Smooth muscle cell (in vitro differentiated cells): ENCODE measurements around the gene ACYP2. TPM values are rescaled to one million over a fixed set of nuclear protein-coding genes. Genes with fewer than 3 reads are reported as not detected.

Experiments
- DNase-seq: peaks from one replicate; lab custom pipeline; 2025; ENCODE audit not compliant: unreplicated experiment; lab: John Stamatoyannopoulos, UW
- H2AFZ ChIP-seq: fragments of 200-600 bp; sonication (generic); 2 replicates; pipeline ENCODE4 v1.6.0; 2016; ENCODE audit warnings: antibody characterized with exemption, low read depth, mild to moderate bottlenecking
- H3F3A ChIP-seq: fragments of 200-600 bp; sonication (generic); 2 replicates; pipeline ENCODE4 v1.6.0; 2017; ENCODE audit warnings: antibody characterized with exemption, low read depth
- H3K27ac ChIP-seq: fragments of 200-600 bp; sonication (generic); 2 replicates; pipeline ENCODE4 v1.5.1; 2016; ENCODE audit warnings: low read depth, mild to moderate bottlenecking
- H3K27me3 ChIP-seq: fragments of 200-600 bp; sonication (generic); 2 replicates; pipeline ENCODE4 v1.6.1; 2016; ENCODE audit warnings: low read depth, mild to moderate bottlenecking
- H3K36me3 ChIP-seq: fragments of 200-600 bp; sonication (generic); 2 replicates; pipeline ENCODE4 v1.5.1; 2016; ENCODE audit warnings: low read depth
- H3K4me1 ChIP-seq: fragments of 200-600 bp; sonication (generic); 2 replicates; pipeline ENCODE4 v1.5.1; 2016; ENCODE audit warnings: low read depth
- H3K4me2 ChIP-seq: fragments of 200-600 bp; sonication (generic); 2 replicates; pipeline ENCODE4 v1.6.0; 2016; ENCODE audit warnings: mild to moderate bottlenecking
- H3K4me3 ChIP-seq: fragments of 200-600 bp; sonication (generic); 2 replicates; pipeline ENCODE4 v1.5.1; 2016; ENCODE audit warnings: mild to moderate bottlenecking
- H3K79me2 ChIP-seq: fragments of 200-600 bp; sonication (generic); 2 replicates; pipeline ENCODE4 v1.6.0; 2016; ENCODE audit warnings: low read depth, mild to moderate bottlenecking
- H3K9ac ChIP-seq: fragments of 200-600 bp; sonication (generic); 2 replicates; pipeline ENCODE4 v1.6.0; 2016; ENCODE audit warnings: low read depth
- H3K9me3 ChIP-seq: fragments of 200-600 bp; sonication (generic); replicated peaks from 2 replicates; pipeline ENCODE4 v1.5.1; 2016; ENCODE audit warnings: low read depth
- H4K20me1 ChIP-seq: fragments of 200-600 bp; sonication (generic); 2 replicates; pipeline ENCODE4 v1.6.0; 2016; ENCODE audit warnings: low read depth
- CTCF ChIP-seq: fragments of 200-600 bp; sonication (generic); IDR thresholded peaks from 2 replicates; pipeline ENCODE4 v1.5.1; 2017; ENCODE audit warnings: borderline replicate concordance, mild to moderate bottlenecking, antibody characterized with exemption; ENCODE audit not compliant: insufficient read depth, poor library complexity, severe bottlenecking
- WGBS: methylation state at CpG from one replicate; pipeline ENCODE4 v1.1.7; 2016; ENCODE audit warnings: low lambda C conversion rate; 5-methylcytosine and 5-hydroxymethylcytosine counted together
- polyA plus RNA-seq: library from polyadenylated mRNA; unstranded; fragments of >200 nt; fragmentation: Nextera tagmentation; extraction: Ambion mirVana; gene quantifications from 2 replicates; pipeline ENCODE4 v1.2.1, GENCODE V29; 2016
- total RNA-seq: library from RNA; depleted of rRNA; stranded (reverse); fragments of >200 nt; gene quantifications from 2 replicates; pipeline ENCODE4 v1.2.3, GENCODE V29; 2014

ACYP2 gene
- total and polyA plus RNA-seq, 2 experiments from 2014 or later = 12.1 to 18.6 TPM

- Histone ChIP-seq H3K27ac (no peak overlapping the region), H3K4me1 (no peaks in the 10 kb centered on the region), H3K36me3 (no peaks in the 10 kb centered on the region), H3K9ac (no peak overlapping the region), H3K9me3 (no peaks in the 10 kb centered on the region), H2AFZ (no peak overlapping the region), H3K27me3 (no peaks in the 10 kb centered on the region), H3K79me2 (no peaks in the 10 kb centered on the region), H3K4me2 (no peak overlapping the region), H3K4me3 (no peak overlapping the region), H3F3A (no peaks in the 10 kb centered on the region), H4K20me1 (no peaks in the 10 kb centered on the region)
- 95% methylated on average over 1 of the region's 1 CpG for WGBS
- DNase-seq = no peak
- no peak for TF ChIP-seq CTCF
Observed at GRCh38 chr2:54164106-54164505, 48.7 kb downstream of the ACYP2 start.

- no peaks in the 10 kb centered on the region for H3K9me3 ChIP-seq
- 93% methylated on average over 3 of the region's 3 CpGs for WGBS
Observed at GRCh38 chr2:54166121-54166773, 50.8 kb downstream of the ACYP2 start.

GRCh38 chr2:54176577-54176976 is 61.2 kb downstream of the ACYP2 start:
- TF ChIP-seq CTCF = peak; percentile 51
- Histone ChIP-seq H3K27ac (no peak overlapping the region), H3K4me1 (no peaks in the 10 kb centered on the region), H3F3A (no peaks in the 10 kb centered on the region), H3K36me3 (no peaks in the 10 kb centered on the region), H3K4me2 (no peak overlapping the region), H3K4me3 (no peak overlapping the region), H3K9me3 (no peaks in the 10 kb centered on the region), H3K9ac (no peak overlapping the region), H4K20me1 (no peaks in the 10 kb centered on the region), H3K79me2 (no peaks in the 10 kb centered on the region), H3K27me3 (no peaks in the 10 kb centered on the region), H2AFZ (no peak overlapping the region)
- DNase-seq = peak; percentile 2
- 41% methylated on average over 2 of the region's 2 CpGs for WGBS

More at GRCh38 chr2:54166121-54166773, 50.8 kb downstream of the ACYP2 start:
- Histone ChIP-seq H3K4me1 (no peaks in the 10 kb centered on the region), H3K4me3 (no peak overlapping the region), H3K79me2 (no peaks in the 10 kb centered on the region), H3K4me2 (no peak overlapping the region), H3K27ac (no peak overlapping the region), H4K20me1 (no peaks in the 10 kb centered on the region), H3K9ac (no peak overlapping the region), H3K36me3 (no peaks in the 10 kb centered on the region), H3K27me3 (no peaks in the 10 kb centered on the region), H3F3A (no peaks in the 10 kb centered on the region), H2AFZ (no peak overlapping the region)
- TF ChIP-seq CTCF = no peak
- no peak for DNase-seq

GRCh38 chr2:54183281-54183680 is 67.9 kb downstream of the ACYP2 start:
- no peaks in the 10 kb centered on the region for H3K27me3 ChIP-seq
- no peaks in the 10 kb centered on the region for H4K20me1 ChIP-seq
- no peak overlapping the region for H3K4me3 ChIP-seq
- H3K9ac ChIP-seq = no peak overlapping the region
- H3K4me2 ChIP-seq = no peak overlapping the region
- no peak for TF ChIP-seq CTCF
- DNase-seq = no peak
- H3F3A ChIP-seq = no peaks in the 10 kb centered on the region
- 95% methylated on average over 3 of the region's 3 CpGs for WGBS
- no peaks in the 10 kb centered on the region for H3K79me2 ChIP-seq
- no peaks in the 10 kb centered on the region for H3K36me3 ChIP-seq
- H2AFZ ChIP-seq = no peak overlapping the region
- H3K27ac ChIP-seq = no peak overlapping the region
- no peaks in the 10 kb centered on the region for H3K9me3 ChIP-seq
- H3K4me1 ChIP-seq = no peaks in the 10 kb centered on the region
